DOHH2 (cell line): Measurements from ENCODE around the gene POLR2B.

Experiments
- CTCF ChIP-seq: fragments of 200-600 bp; sonication (generic); IDR thresholded peaks from one replicate; pipeline ENCODE4 v1.5.1; 2014; ENCODE audit warnings: antibody characterized with exemption, mild to moderate bottlenecking, low read depth, low read length; ENCODE audit not compliant: poor library complexity, severe bottlenecking
- EZH2phosphoT487 ChIP-seq: fragments of 200-600 bp; sonication (generic); IDR thresholded peaks from 2 replicates; pipeline ENCODE4 v1.6.1; 2017; ENCODE audit warnings: borderline replicate concordance, mild to moderate bottlenecking, antibody characterized with exemption, low read length, moderate library complexity, mixed read lengths

GRCh38 chr4:57040510-57040909 lies 61.8 kb downstream of the POLR2B start:
- TF ChIP-seq CTCF (no peak), EZH2phosphoT487 (no peak)
